Measurements from ENCODE around the gene ZNRF1. TPM values are rescaled to one million over a fixed set of nuclear protein-coding genes. Genes with fewer than 3 reads are reported as not detected.
"Not testable (repeated sequence)": the region's sequence is repeated elsewhere in the genome, so short reads cannot be mapped to it uniquely, and the experiment has no call there.

ZNRF1 gene
- total RNA-seq, 2 donors from 2014 or later = 15.3 to 19.8 TPM

DNA sequence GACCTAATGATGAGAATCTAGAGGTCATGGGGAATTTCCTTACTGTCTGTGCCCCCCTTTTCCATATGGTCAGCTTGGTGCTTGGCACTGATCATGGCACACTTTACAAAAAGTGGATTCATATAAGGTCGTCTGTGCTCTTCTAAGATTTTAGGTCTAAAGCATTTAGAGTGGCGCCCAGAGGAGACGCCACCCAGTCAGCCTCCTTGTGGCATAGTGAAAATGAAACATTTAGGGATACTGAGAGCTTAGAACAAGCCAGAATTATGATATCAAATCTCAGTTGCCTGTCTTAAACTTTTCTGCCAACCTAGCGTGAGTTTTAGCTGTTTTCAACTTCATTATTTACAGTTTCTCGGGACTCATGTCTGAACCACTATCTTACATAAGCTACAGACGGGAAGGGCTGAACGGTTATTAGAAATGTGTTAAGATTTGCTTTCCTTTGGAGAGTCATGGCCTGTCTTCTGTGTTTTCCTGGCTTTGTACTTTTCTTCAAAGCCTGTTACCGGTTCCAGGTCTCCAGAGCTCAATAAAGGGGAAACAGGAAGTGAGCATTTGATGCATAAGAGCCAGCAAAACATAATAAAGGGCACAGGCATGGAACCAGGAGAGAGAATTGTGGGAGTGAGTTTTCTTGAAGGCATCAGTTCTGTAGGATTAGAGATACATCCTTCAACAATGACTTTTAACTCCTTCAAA is 13.7 kb downstream of the ZNRF1 start:
- Histone ChIP-seq H3K9me3 (no peaks in the 10 kb centered on the region), H3K27me3 (no peaks in the 10 kb centered on the region), H3K36me3 (no peaks in the 10 kb centered on the region), H3K27ac (peak overlapping the region; percentile 79 to 87), H3K4me3 (no peak overlapping the region), H3K4me1 (peaks cover 0 to 38% of the 10 kb centered on the region in 2 donors)
- TF ChIP-seq, protein P1, sequence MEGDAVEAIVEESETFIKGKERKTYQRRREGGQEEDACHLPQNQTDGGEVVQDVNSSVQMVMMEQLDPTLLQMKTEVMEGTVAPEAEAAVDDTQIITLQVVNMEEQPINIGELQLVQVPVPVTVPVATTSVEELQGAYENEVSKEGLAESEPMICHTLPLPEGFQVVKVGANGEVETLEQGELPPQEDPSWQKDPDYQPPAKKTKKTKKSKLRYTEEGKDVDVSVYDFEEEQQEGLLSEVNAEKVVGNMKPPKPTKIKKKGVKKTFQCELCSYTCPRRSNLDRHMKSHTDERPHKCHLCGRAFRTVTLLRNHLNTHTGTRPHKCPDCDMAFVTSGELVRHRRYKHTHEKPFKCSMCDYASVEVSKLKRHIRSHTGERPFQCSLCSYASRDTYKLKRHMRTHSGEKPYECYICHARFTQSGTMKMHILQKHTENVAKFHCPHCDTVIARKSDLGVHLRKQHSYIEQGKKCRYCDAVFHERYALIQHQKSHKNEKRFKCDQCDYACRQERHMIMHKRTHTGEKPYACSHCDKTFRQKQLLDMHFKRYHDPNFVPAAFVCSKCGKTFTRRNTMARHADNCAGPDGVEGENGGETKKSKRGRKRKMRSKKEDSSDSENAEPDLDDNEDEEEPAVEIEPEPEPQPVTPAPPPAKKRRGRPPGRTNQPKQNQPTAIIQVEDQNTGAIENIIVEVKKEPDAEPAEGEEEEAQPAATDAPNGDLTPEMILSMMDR (IDR thresholded peaks at IDR 0.05) = no peak
- no peak for DNase-seq (ENCODE audit: low spot score)

DNA sequence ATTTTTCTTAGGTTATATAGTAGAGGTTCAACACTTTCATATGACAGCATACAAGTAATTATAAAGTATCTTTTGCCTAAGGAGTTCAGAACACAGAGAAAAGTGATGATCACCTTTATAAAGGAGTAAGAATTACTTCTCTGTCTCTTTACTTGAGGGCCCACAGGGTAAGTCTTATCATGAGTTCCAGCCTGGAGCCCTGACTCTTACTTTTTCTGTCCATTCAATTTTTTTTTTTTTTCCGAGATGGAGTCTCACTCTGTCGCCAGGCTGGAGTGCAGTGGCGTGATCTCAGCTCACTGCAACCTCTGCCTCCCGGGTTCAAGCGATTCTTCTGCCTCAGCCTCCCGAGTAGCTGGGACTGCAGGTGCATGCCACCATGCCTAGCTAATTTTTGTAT is 14.3 kb downstream of the ZNRF1 start:
- not testable (repeated sequence) for H3K27me3 ChIP-seq; H3K36me3 ChIP-seq; DNase-seq (ENCODE audit: low spot score); H3K4me3 ChIP-seq; H3K9me3 ChIP-seq
- H3K27ac ChIP-seq = peak overlapping the region; percentile 79 to 87
- H3K4me1 ChIP-seq = peaks cover 0 to 44% of the 10 kb centered on the region in 2 donors

DNA sequence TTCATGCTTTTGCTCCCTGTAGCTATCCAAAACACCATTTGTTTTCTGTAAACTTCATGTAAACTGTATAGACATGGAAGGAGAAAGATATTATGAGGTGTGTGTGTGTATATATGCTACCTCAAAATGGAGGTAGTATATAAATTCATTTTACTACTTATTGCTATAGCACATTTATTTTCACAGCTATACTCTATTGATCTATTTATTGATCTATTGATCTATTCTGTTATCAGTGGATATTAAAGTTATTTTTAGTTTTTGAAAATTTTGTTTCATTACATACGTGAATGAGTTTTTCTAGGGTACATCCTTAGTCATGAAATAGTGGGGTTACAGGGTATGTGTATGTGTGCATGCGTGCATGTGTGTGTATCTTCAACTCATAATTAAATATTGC is 15.5 kb downstream of the ZNRF1 start:
- no peaks in the 10 kb centered on the region for H3K27me3 ChIP-seq
- TF ChIP-seq, protein P1 (IDR thresholded peaks at IDR 0.05) = no peak
- no peak overlapping the region for H3K27ac ChIP-seq
- DNase-seq (ENCODE audit: low spot score) = no peak
- peaks cover 0 to 49% of the 10 kb centered on the region in 2 donors for H3K4me1 ChIP-seq
- no peaks in the 10 kb centered on the region for H3K36me3 ChIP-seq
- no peak overlapping the region for H3K4me3 ChIP-seq
- H3K9me3 ChIP-seq = no peaks in the 10 kb centered on the region

DNA sequence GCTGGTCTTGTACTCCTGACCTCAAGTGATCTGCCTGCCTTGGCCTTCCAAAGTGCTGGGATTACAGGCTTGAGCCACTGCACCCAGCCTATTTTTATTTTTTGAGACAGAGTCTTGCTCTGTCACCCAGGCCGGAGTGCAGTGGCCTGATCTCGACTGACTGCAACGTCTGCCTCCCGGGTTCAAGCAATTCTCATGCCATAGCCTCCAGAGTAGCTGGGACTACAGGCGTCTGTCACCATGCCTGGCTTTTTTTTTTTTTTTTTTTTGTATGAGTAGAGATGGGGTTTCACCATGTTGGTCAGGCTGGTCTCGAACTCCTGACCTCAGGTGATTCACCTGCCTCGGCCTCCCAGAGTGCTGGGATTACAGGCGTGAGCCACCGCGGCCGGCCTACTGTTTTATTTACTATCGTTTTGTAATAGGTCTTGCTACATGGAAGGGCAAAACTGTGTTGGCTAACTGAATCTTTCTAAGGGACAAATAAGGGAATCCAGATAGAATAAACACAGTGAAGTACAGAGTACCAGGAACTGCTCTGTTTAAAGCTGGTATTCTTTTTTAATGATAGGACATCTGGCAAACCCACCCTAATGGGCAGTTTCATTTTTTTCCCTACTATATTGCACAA is 17.7 kb downstream of the ZNRF1 start:
- H3K9me3 ChIP-seq; DNase-seq (ENCODE audit: low spot score); H3K36me3 ChIP-seq; H3K4me3 ChIP-seq; H3K27me3 ChIP-seq; H3K27ac ChIP-seq: not testable (repeated sequence)
- peaks cover 0 to 41% of the 10 kb centered on the region in 2 donors for H3K4me1 ChIP-seq

DNA sequence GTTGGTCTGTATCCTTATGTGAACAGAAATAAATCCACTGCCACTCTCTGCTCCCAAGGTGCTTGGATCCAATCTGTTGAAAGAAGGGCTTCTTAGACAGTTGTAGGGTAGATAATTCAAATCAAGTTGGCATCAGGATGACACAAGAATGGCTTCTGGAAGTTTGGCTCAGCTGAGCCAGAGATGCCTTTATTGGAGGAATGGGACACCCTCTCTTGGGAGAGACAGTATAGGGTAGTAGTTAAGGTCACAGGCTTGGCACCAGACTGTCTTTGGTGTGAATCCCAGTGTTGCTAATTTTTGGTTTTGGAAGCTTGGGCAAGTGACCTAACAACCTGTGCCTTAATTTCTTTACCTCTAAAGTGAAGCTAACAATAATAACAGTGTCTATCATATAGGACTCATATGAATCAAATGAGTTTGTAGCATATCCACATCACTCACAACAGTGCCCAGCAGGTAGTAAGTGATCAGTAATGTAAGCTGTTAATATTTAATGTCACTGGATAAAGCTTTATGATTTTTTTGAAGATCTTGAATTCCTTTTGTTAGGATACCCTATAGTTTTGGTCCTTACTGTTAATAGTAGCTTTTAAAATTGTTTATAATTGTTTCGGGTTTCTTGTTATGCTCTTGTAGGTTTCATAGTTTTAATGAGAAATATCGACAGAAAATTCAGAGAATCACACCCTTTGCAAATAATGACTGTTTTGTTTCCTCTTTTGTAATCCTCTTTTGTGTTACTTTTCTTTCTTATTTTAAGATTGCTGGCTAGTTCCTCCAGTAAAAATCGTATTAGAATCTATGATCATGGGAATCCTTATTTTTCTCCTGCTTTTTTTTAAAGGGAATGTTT is 19.1 kb downstream of the ZNRF1 start:
- H3K36me3 ChIP-seq = peaks cover 3% of the 10 kb centered on the region
- H3K27ac ChIP-seq = no peak overlapping the region
- TF ChIP-seq, protein P1 (IDR thresholded peaks at IDR 0.05) = no peak
- H3K9me3 ChIP-seq = peaks cover 0 to 6% of the 10 kb centered on the region in 2 donors
- DNase-seq (ENCODE audit: low spot score) = no peak
- no peak overlapping the region for H3K4me3 ChIP-seq
- H3K27me3 ChIP-seq = no peaks in the 10 kb centered on the region
- peaks cover 0 to 27% of the 10 kb centered on the region in 2 donors for H3K4me1 ChIP-seq

DNA sequence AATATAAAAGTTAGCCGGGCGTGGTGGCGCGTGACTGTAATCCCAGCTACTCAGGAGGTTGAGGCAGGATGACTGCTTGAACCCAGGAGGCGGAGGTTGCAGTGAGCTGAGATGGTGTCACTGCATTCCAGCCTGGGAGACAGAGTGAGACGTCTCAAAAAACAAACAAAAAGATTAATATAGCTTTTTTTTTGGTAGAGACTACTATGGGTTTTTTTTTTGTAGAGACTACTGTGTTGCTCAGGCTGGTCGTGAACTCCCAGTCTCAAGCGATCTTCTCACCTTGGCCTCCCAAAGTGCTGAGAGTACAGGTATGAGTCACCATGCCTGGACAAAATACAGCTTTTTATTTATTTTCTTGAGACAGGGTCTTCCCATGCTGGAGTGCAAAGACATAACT is 20.2 kb downstream of the ZNRF1 start:
- H3K27me3 ChIP-seq = no peaks in the 10 kb centered on the region
- H3K4me3 ChIP-seq = no peak overlapping the region
- TF ChIP-seq, protein P1 (IDR thresholded peaks at IDR 0.05) = no peak
- H3K36me3 ChIP-seq = peaks cover 3% of the 10 kb centered on the region
- H3K4me1 ChIP-seq = peaks cover 0 to 16% of the 10 kb centered on the region in 2 donors
- H3K9me3 ChIP-seq = peaks cover 0 to 6% of the 10 kb centered on the region in 2 donors
- H3K27ac ChIP-seq = no peak overlapping the region
- DNase-seq (ENCODE audit: low spot score) = no peak

All from right atrium auricular region (tissue), 2 donors.